ENCODE data around the gene SRPK1. TPM values are rescaled to one million over a fixed set of nuclear protein-coding genes. Genes with fewer than 3 reads are reported as not detected.
A peak's percentile ranks its signal among the peaks of the same experiment; 100 is the strongest.
"Not testable (repeated sequence)": the region's sequence is repeated elsewhere in the genome, so short reads cannot be mapped to it uniquely, and the experiment has no call there.

SRPK1 gene
- total RNA-seq (ENCODE audit: insufficient read depth, low replicate concordance): 55.4 TPM

GRCh38 chr6:35920793-35921732, at the start of gene SRPK1:
Gene SRPK1 (minus strand): TSS chr6:35921098. CDS start chr6:35921056, 42 bp downstream.
- DNase-seq (ENCODE audit: low spot score): peak; percentile 87

- DNase-seq (ENCODE audit: low spot score): peak; percentile 35
Observed at GRCh38 chr6:35970181-35970580, 49.3 kb upstream of the SRPK1 start.

- DNase-seq (ENCODE audit: low spot score): no peak
Observed at GRCh38 chr6:35969646-35970045, 48.7 kb upstream of the SRPK1 start.

GRCh38 chr6:35968821-35969220, 47.9 kb upstream of the SRPK1 start:
- DNase-seq (ENCODE audit: low spot score): no peak

- no peak for DNase-seq (ENCODE audit: low spot score)
Observed at GRCh38 chr6:35967076-35967774, 46.3 kb upstream of the SRPK1 start.

GRCh38 chr6:35962779-35963560, 42.1 kb upstream of the SRPK1 start:
- peak; percentile 11 for DNase-seq (ENCODE audit: low spot score)

GRCh38 chr6:35960187-35960586, 39.3 kb upstream of the SRPK1 start:
- peak; percentile 56 for DNase-seq (ENCODE audit: low spot score)

- DNase-seq (ENCODE audit: low spot score): no peak
Observed at GRCh38 chr6:35955970-35956369, 35.1 kb upstream of the SRPK1 start.

- no peak for DNase-seq (ENCODE audit: low spot score)
Observed at GRCh38 chr6:35955521-35955920, 34.6 kb upstream of the SRPK1 start.

- no peak for DNase-seq (ENCODE audit: low spot score)
Observed at GRCh38 chr6:35955071-35955470, 34.2 kb upstream of the SRPK1 start.

- no peak for DNase-seq (ENCODE audit: low spot score)
Observed at GRCh38 chr6:35954333-35954732, 33.4 kb upstream of the SRPK1 start.

GRCh38 chr6:35948725-35949124, 27.8 kb upstream of the SRPK1 start:
- no peak for DNase-seq (ENCODE audit: low spot score)

- no peak for DNase-seq (ENCODE audit: low spot score)
Observed at GRCh38 chr6:35945650-35946025, 24.7 kb upstream of the SRPK1 start.

GRCh38 chr6:35943390-35943789, 22.5 kb upstream of the SRPK1 start:
- DNase-seq (ENCODE audit: low spot score): no peak

GRCh38 chr6:35942355-35942754, 21.5 kb upstream of the SRPK1 start:
- DNase-seq (ENCODE audit: low spot score): no peak

GRCh38 chr6:35941170-35941569, 20.3 kb upstream of the SRPK1 start:
- DNase-seq (ENCODE audit: low spot score): not testable (repeated sequence)

GRCh38 chr6:35940014-35940413, 19.1 kb upstream of the SRPK1 start:
- not testable (repeated sequence) for DNase-seq (ENCODE audit: low spot score)

GRCh38 chr6:35939259-35939658, 18.4 kb upstream of the SRPK1 start:
- DNase-seq (ENCODE audit: low spot score): not testable (repeated sequence)

GRCh38 chr6:35936681-35937359, 15.9 kb upstream of the SRPK1 start:
- no peak for DNase-seq (ENCODE audit: low spot score)

- DNase-seq (ENCODE audit: low spot score): no peak
Observed at GRCh38 chr6:35935469-35935868, 14.6 kb upstream of the SRPK1 start.

- DNase-seq (ENCODE audit: low spot score): no peak
Observed at GRCh38 chr6:35933844-35934243, 12.9 kb upstream of the SRPK1 start.
